ENCODE measurements around the gene ARFIP1. TPM values are rescaled to one million over a fixed set of nuclear protein-coding genes. Genes with fewer than 3 reads are reported as not detected.
A peak's percentile ranks its signal among the peaks of the same experiment; 100 is the strongest.

ARFIP1 gene
- total and polyA plus RNA-seq, 9 of the 15 experiments (the other 6 are each of a cell fraction or from before 2014, with no cell fraction given), result 14.1 to 25.1 (median 20.9) TPM

DNA sequence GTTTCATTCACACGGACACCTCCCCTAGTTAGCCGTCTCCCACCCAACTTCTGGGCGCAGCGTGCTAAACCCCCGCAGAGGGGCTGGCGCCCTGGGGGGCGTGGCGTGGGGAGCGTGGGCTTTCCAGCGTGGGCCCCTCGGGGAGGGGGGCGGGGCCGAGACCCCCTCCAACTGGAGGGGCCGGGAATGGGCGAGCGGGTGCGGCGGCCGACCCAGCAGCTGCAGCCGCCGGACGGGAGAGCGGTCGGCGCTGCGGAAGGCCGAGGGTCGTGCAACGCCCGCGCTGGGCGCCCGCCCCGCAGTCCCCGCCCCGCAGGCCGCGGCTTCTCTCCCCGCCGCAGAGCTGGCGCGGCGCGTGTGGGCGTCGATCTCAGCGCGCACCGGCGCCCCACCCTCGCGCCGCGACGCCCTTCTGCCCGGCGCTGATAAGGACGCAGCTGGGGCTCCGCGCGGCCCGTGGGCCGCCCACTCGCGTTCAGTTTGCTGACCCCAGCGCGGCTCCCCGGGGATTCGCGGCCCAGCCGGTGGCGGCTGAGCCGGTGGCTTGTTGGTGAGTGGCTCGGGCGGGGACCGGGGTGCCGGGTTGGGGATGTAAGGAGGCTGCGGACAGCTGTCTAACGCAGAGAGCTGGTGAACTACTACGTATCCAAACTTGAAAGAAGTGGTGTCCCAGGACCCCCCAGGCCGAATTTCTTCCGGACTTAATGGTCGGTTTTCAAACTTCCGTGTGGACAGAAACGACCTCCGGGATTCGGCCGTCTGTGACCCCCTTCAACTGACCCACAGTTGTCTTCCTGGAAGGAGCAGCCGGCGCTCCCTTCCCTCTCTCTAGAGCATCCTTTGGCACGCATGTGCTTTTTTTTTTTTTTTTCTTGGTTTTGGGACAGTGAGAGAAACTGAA is 157.8 kb downstream of the ARFIP1 start (continued):
- no peak for TF ChIP-seq TOE1 (IDR thresholded peaks at IDR 0.05; ENCODE audit: borderline replicate concordance)
- TF ChIP-seq TOE1 (CRISPR knock-in tag; IDR thresholded peaks at IDR 0.05; ENCODE audit: borderline replicate concordance, low read depth), result no peak
- peak; percentile 14; the same call in 1 of the 2 replicates for TF ChIP-seq CREB1 (IDR thresholded peaks at IDR 0.05)
- TF ChIP-seq CREB1 (CRISPR knock-in tag; IDR thresholded peaks at IDR 0.05), result no peak
- TF ChIP-seq SMARCE1 (IDR thresholded peaks at IDR 0.05), result no peak
- no peak for TF ChIP-seq HNRNPLL (IDR thresholded peaks at IDR 0.05; ENCODE audit: low read depth, low read length, poor library complexity, severe bottlenecking)
- TF ChIP-seq ZKSCAN1 (IDR thresholded peaks at IDR 0.05; ENCODE audit: low read depth, low read length), result no peak
- TF ChIP-seq ZNF197 (CRISPR knock-in tag; IDR thresholded peaks at IDR 0.05; ENCODE audit: low read depth), result no peak
- TF ChIP-seq, protein P1, sequence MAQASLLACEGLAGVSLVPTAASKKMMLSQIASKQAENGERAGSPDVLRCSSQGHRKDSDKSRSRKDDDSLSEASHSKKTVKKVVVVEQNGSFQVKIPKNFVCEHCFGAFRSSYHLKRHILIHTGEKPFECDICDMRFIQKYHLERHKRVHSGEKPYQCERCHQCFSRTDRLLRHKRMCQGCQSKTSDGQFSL (CRISPR knock-in tag; IDR thresholded peaks at IDR 0.05), result no peak
- TF ChIP-seq, protein P1 (tag; IDR thresholded peaks at IDR 0.05), result no peak
- TF ChIP-seq, protein P2, sequence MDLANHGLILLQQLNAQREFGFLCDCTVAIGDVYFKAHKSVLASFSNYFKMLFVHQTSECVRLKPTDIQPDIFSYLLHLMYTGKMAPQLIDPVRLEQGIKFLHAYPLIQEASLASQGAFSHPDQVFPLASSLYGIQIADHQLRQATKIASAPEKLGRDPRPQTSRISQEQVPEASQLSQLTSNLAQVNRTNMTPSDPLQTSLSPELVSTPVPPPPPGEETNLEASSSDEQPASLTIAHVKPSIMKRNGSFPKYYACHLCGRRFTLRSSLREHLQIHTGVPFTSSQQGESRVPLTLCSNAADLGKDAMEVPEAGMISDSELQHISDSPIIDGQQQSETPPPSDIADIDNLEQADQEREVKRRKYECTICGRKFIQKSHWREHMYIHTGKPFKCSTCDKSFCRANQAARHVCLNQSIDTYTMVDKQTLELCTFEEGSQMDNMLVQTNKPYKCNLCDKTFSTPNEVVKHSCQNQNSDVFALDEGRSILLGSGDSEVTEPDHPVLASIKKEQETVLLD (IDR thresholded peaks at IDR 0.05), result 0 out of 2 replicates have a peak, but pooled peaks have one; percentile 27
- TF ChIP-seq, protein P3, sequence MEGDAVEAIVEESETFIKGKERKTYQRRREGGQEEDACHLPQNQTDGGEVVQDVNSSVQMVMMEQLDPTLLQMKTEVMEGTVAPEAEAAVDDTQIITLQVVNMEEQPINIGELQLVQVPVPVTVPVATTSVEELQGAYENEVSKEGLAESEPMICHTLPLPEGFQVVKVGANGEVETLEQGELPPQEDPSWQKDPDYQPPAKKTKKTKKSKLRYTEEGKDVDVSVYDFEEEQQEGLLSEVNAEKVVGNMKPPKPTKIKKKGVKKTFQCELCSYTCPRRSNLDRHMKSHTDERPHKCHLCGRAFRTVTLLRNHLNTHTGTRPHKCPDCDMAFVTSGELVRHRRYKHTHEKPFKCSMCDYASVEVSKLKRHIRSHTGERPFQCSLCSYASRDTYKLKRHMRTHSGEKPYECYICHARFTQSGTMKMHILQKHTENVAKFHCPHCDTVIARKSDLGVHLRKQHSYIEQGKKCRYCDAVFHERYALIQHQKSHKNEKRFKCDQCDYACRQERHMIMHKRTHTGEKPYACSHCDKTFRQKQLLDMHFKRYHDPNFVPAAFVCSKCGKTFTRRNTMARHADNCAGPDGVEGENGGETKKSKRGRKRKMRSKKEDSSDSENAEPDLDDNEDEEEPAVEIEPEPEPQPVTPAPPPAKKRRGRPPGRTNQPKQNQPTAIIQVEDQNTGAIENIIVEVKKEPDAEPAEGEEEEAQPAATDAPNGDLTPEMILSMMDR (IDR thresholded peaks at IDR 0.05 in 2 of 3, conservative IDR thresholded peaks at IDR 0.05 in 1 of 3; ENCODE audit: insufficient read depth in 2 of 3, low read depth in 1 of 3, low read length in 3 of 3), result no peak
- TF ChIP-seq ZNF24 (IDR thresholded peaks at IDR 0.05), result no peak
- no peak for TF ChIP-seq DACH1 (IDR thresholded peaks at IDR 0.05; ENCODE audit: partially characterized antibody)
- TF ChIP-seq, protein P4, sequence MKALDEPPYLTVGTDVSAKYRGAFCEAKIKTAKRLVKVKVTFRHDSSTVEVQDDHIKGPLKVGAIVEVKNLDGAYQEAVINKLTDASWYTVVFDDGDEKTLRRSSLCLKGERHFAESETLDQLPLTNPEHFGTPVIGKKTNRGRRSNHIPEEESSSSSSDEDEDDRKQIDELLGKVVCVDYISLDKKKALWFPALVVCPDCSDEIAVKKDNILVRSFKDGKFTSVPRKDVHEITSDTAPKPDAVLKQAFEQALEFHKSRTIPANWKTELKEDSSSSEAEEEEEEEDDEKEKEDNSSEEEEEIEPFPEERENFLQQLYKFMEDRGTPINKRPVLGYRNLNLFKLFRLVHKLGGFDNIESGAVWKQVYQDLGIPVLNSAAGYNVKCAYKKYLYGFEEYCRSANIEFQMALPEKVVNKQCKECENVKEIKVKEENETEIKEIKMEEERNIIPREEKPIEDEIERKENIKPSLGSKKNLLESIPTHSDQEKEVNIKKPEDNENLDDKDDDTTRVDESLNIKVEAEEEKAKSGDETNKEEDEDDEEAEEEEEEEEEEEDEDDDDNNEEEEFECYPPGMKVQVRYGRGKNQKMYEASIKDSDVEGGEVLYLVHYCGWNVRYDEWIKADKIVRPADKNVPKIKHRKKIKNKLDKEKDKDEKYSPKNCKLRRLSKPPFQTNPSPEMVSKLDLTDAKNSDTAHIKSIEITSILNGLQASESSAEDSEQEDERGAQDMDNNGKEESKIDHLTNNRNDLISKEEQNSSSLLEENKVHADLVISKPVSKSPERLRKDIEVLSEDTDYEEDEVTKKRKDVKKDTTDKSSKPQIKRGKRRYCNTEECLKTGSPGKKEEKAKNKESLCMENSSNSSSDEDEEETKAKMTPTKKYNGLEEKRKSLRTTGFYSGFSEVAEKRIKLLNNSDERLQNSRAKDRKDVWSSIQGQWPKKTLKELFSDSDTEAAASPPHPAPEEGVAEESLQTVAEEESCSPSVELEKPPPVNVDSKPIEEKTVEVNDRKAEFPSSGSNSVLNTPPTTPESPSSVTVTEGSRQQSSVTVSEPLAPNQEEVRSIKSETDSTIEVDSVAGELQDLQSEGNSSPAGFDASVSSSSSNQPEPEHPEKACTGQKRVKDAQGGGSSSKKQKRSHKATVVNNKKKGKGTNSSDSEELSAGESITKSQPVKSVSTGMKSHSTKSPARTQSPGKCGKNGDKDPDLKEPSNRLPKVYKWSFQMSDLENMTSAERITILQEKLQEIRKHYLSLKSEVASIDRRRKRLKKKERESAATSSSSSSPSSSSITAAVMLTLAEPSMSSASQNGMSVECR (CRISPR knock-in tag; IDR thresholded peaks at IDR 0.05), result no peak
- no peak for TF ChIP-seq TSC22D4 (tag; IDR thresholded peaks at IDR 0.05)
- no peak for TF ChIP-seq CEBPB (tag; IDR thresholded peaks at IDR 0.05)
- TF ChIP-seq ZNF217 (CRISPR knock-in tag; IDR thresholded peaks at IDR 0.05), result no peak
